Vagina (tissue), 2 donors: ENCODE measurements around the gene PLA2R1. TPM values are rescaled to one million over a fixed set of nuclear protein-coding genes. Genes with fewer than 3 reads are reported as not detected.

ENCODE experiments used
- DNase-seq, 2 donors: peaks; one replicate each; pipeline ENCODE4 v3.0.0-alpha.2; 2017; ENCODE audit errors: extremely low spot score in 2 of 2
- H3K27ac ChIP-seq: fragments of 200-600 bp; sonication (generic); one replicate; pipeline ENCODE4 v1.5.1; 2019
- H3K27me3 ChIP-seq: fragments of 200-600 bp; sonication (generic); one replicate; pipeline ENCODE4 v1.5.1; 2019
- H3K36me3 ChIP-seq, 2 donors: fragments of 200-600 bp; sonication (generic); one replicate each; pipeline ENCODE4 v1.5.1; 2017 to 2019
- H3K4me1 ChIP-seq: fragments of 200-600 bp; sonication (generic); one replicate; pipeline ENCODE4 v1.5.1; 2019
- H3K4me3 ChIP-seq, 2 donors: fragments of 200-600 bp; sonication (generic); 1 replicate in 1 of 2; 2 replicates in 1 of 2; pipeline ENCODE4 v1.5.1; 2016 to 2019
- H3K9me3 ChIP-seq: fragments of 200-600 bp; sonication (generic); one replicate; pipeline ENCODE4 v1.5.1; 2019
- POLR2A ChIP-seq, 2 donors: fragments of 450-650 bp; IDR thresholded peaks; one replicate each; pipeline ENCODE4 v1.6.1; 2017; ENCODE audit warnings: antibody characterized with exemption in 2 of 2, mild to moderate bottlenecking in 2 of 2, moderate library complexity in 2 of 2
- POLR2AphosphoS5 ChIP-seq, 2 donors: sonication (generic); formaldehyde crosslinking; IDR thresholded peaks; one replicate each; pipeline ENCODE4 v1.9.0; 2017; ENCODE audit warnings: antibody characterized with exemption in 2 of 2, mild to moderate bottlenecking in 2 of 2, low read depth in 1 of 2; ENCODE audit not compliant: insufficient read depth in 1 of 2
- intact Hi-C: fragments of 100-400 bp; cut with DNase I; formaldehyde crosslinking; loops from one replicate; pipeline ENCODE4 v1.15.1; 2023
- total RNA-seq: library from RNA; depleted of rRNA; stranded (reverse); fragments of >200 nt; gene quantifications from one replicate; pipeline ENCODE4 v1.2.3, GENCODE V29; 2016
- TF ChIP-seq, protein P1 (sequence below), 3 experiments: fragments of 450-650 bp in 2 of 3; fragments of 200-600 bp in 1 of 3; sonication (generic) in 1 of 3; IDR thresholded peaks; one replicate each; pipeline ENCODE4 v1.5.1; 2017 to 2019; ENCODE audit warnings: antibody characterized with exemption in 3 of 3, mild to moderate bottlenecking in 2 of 3, moderate library complexity in 2 of 3

Gene PLA2R1
- total RNA-seq, 1 donor from 2014 or later, result 24.3 TPM

DNA sequence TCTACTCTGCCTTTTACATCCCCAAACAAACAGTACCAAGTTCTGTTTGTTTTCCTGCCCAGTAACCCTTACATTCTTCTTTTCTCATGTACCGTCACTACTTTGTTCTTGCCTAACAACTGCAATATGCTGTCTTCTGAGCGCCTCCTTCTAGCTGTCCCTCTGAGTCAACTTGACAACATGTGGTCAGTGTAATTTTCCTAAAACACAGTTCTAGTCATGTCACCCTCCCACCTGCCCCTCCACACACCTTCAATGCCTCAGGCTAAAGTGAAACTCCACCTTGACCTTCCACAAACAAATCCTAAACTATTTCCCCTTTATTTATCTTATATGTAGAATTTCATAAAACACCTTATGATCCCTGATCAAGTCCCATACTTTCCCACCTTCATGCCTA is 139.9 kb downstream of the PLA2R1 start:
- H3K27ac ChIP-seq, result no peak overlapping the region
- no peak for DNase-seq
- TF ChIP-seq POLR2AphosphoS5 (IDR thresholded peaks at IDR 0.05; ENCODE audit: insufficient read depth in 1 of 2, low read depth in 1 of 2) (no peak), POLR2A (IDR thresholded peaks at IDR 0.05) (no peak)
- TF ChIP-seq, protein P1, sequence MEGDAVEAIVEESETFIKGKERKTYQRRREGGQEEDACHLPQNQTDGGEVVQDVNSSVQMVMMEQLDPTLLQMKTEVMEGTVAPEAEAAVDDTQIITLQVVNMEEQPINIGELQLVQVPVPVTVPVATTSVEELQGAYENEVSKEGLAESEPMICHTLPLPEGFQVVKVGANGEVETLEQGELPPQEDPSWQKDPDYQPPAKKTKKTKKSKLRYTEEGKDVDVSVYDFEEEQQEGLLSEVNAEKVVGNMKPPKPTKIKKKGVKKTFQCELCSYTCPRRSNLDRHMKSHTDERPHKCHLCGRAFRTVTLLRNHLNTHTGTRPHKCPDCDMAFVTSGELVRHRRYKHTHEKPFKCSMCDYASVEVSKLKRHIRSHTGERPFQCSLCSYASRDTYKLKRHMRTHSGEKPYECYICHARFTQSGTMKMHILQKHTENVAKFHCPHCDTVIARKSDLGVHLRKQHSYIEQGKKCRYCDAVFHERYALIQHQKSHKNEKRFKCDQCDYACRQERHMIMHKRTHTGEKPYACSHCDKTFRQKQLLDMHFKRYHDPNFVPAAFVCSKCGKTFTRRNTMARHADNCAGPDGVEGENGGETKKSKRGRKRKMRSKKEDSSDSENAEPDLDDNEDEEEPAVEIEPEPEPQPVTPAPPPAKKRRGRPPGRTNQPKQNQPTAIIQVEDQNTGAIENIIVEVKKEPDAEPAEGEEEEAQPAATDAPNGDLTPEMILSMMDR (IDR thresholded peaks at IDR 0.05), result no peak
- no peaks in the 10 kb centered on the region for H3K9me3 ChIP-seq
- no peaks in the 10 kb centered on the region for H3K4me1 ChIP-seq
- no peak overlapping the region for H3K4me3 ChIP-seq
- intact Hi-C loops, result no loop called here
- H3K36me3 ChIP-seq, result no peaks in the 10 kb centered on the region
- H3K27me3 ChIP-seq, result no peaks in the 10 kb centered on the region

DNA sequence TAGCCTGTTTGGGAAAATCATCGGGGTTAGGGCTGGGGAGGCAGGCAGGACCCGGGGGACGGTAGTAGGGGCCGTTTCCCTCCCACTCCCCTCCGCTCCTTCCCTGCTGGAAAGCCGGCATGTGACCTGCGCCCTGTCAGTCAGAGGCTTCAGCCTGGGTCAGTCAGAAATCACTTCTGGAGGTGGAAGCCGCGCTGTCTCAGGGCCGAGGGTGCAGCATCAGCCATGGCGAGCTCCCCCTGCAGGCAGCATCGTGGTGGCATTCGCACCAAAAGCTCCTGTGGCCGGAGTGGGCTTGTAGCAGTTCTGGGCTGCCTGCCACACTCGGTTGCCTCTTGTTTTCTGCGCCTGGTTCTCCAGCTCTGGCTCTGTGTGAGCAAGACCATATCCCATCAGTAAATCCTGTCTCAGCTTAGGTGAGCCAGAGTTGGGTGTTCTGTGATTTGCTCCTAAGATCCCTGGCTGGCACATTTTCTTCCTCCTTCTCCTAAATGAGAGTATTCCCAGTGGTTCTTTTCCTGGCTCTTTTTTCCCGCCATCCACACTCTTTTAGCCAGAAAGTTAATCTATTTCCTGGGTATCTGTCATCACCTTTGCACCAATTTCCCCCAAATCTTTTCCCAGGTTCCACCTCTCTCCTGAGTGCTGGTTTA is 140.5 kb downstream of the PLA2R1 start:
- no peak overlapping the region for H3K27ac ChIP-seq
- H3K4me1 ChIP-seq, result no peaks in the 10 kb centered on the region
- no peaks in the 10 kb centered on the region for H3K36me3 ChIP-seq
- no peak overlapping the region for H3K4me3 ChIP-seq
- TF ChIP-seq POLR2A (IDR thresholded peaks at IDR 0.05), result no peak
- TF ChIP-seq, protein P1 (IDR thresholded peaks at IDR 0.05), result peak in 2 of 3 experiments; percentile 33 to 34
- H3K9me3 ChIP-seq, result no peaks in the 10 kb centered on the region
- DNase-seq, result no peak
- H3K27me3 ChIP-seq, result no peaks in the 10 kb centered on the region
- intact Hi-C loops, result no loop called here

DNA sequence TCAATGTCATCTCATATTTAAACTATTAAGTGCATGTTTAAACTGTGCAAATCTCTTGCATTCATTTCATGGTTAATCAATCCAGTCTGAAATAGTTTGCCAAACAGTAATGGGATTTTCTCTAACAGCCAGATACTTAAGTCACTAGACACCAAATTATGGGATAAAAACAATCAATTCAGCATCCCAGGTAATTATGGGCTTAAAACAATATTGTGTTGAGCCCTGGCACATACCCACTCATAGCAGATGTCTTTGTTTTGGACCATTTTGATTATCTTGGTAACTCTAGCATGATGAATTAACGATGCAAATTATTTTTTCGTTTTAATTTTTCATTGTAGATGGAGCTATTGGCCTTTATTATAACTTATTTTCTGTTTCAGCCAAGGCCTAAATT is 145.9 kb downstream of the PLA2R1 start:
- TF ChIP-seq, protein P1 (IDR thresholded peaks at IDR 0.05), result no peak
- no peak for TF ChIP-seq POLR2A (IDR thresholded peaks at IDR 0.05)
- TF ChIP-seq POLR2AphosphoS5 (IDR thresholded peaks at IDR 0.05; ENCODE audit: insufficient read depth in 1 of 2, low read depth in 1 of 2), result no peak
- Histone ChIP-seq H3K4me1 (no peaks in the 10 kb centered on the region), H3K9me3 (no peaks in the 10 kb centered on the region), H3K36me3 (no peaks in the 10 kb centered on the region), H3K4me3 (no peak overlapping the region), H3K27me3 (no peaks in the 10 kb centered on the region), H3K27ac (no peak overlapping the region)
- intact Hi-C loops, result no loop called here
- DNase-seq, result no peak

DNA sequence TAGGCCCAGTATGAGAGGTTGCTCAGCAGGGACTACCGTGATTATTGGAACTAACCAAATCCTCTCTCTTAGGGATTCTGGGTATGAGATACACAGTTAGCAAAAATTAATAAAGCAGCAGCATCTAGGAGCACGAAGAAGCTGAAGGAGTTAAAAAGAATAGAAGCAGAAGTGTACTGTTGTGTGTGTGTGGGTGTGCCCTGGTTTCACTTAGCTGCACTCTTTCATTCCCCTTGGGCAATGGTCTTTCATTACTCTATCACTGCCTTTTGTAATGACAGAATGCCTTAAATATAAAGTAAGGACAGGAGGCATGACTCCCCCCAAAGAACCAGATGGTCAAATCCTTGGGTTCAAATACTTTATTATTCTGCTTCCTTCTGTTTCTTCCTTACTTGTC is 148.5 kb downstream of the PLA2R1 start:
- no peak for DNase-seq
- TF ChIP-seq, protein P1 (IDR thresholded peaks at IDR 0.05), result no peak
- TF ChIP-seq POLR2AphosphoS5 (IDR thresholded peaks at IDR 0.05; ENCODE audit: insufficient read depth in 1 of 2, low read depth in 1 of 2), result no peak
- H3K27ac ChIP-seq, result no peak overlapping the region
- H3K36me3 ChIP-seq, result no peaks in the 10 kb centered on the region
- H3K9me3 ChIP-seq, result no peaks in the 10 kb centered on the region
- no peaks in the 10 kb centered on the region for H3K27me3 ChIP-seq
- intact Hi-C loops, result no loop called here
- H3K4me1 ChIP-seq, result no peaks in the 10 kb centered on the region
- H3K4me3 ChIP-seq, result no peak overlapping the region

DNA sequence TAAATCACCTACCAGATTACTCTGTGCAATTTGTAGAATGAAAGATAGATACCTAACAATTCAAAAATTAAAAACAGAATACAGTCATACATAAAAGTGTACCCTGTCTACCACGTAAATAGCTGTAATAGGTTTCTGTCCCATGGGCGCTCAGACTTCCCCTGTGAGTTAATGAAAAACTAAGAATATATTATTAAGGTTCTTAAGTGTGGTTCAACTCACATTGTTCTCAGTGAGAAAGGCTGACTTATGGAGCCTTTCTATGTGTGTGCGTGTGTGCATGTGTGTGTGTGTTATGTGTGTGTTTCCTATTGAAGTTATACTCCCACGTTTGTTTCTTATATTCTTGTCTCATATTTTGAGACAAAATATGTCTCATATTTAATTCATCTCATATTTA is 149.8 kb downstream of the PLA2R1 start:
- intact Hi-C loops, result no loop called here
- no peak for DNase-seq
- Histone ChIP-seq H3K36me3 (no peaks in the 10 kb centered on the region), H3K9me3 (no peaks in the 10 kb centered on the region), H3K27me3 (no peaks in the 10 kb centered on the region), H3K27ac (no peak overlapping the region), H3K4me3 (no peak overlapping the region), H3K4me1 (no peaks in the 10 kb centered on the region)
- TF ChIP-seq POLR2A (IDR thresholded peaks at IDR 0.05) (no peak), POLR2AphosphoS5 (IDR thresholded peaks at IDR 0.05; ENCODE audit: insufficient read depth in 1 of 2, low read depth in 1 of 2) (no peak)
- TF ChIP-seq, protein P1 (IDR thresholded peaks at IDR 0.05), result no peak
